OCI-LY3 (cell line): ENCODE data around the gene MAPK14.

Experiments
- H2AFZ ChIP-seq: fragments of 200-600, 300-600 bp; shearing (Covaris generic); 2 replicates; pipeline ENCODE4 v1.6.0; 2014; ENCODE audit warnings: antibody characterized with exemption, low read depth, low read length
- H3K27ac ChIP-seq: fragments of 200-600, 300-600 bp; sonication (generic); 2 replicates; pipeline ENCODE4 v1.5.1; 2014; ENCODE audit warnings: mild to moderate bottlenecking, low read length, moderate library complexity, mixed read lengths
- H3K27me3 ChIP-seq: fragments of 200-600, 300-600 bp; sonication (generic); 2 replicates; pipeline ENCODE4 v1.6.1; 2014; ENCODE audit warnings: low read depth, low read length, mixed read lengths
- H3K36me3 ChIP-seq: fragments of 200-600, 300-600 bp; sonication (generic); replicated peaks from 2 replicates; pipeline ENCODE3; 2014; ENCODE audit warnings: low read depth, low read length, mixed read lengths
- H3K4me1 ChIP-seq: fragments of 300-600, 200-600 bp; sonication (generic); 2 replicates; pipeline ENCODE4 v1.6.1; 2014; ENCODE audit warnings: low read length, mixed read lengths
- H3K4me2 ChIP-seq: fragments of 200-600, 300-600 bp; sonication (generic); 2 replicates; pipeline ENCODE4 v1.6.1; 2014; ENCODE audit warnings: low read length, mixed read lengths
- H3K4me3 ChIP-seq: fragments of 300-600, 200-600 bp; sonication (generic); 2 replicates; pipeline ENCODE4 v1.5.1; 2014; ENCODE audit warnings: antibody characterized with exemption, mild to moderate bottlenecking, low read length, moderate library complexity
- H3K79me2 ChIP-seq: fragments of 300-600, 200-600 bp; shearing (Covaris generic); 2 replicates; pipeline ENCODE4 v1.6.1; 2014; ENCODE audit warnings: mild to moderate bottlenecking, low read length, mixed read lengths
- H3K9ac ChIP-seq: fragments of 300-600, 200-600 bp; shearing (Covaris generic); 2 replicates; pipeline ENCODE4 v1.6.0; 2014; ENCODE audit warnings: mild to moderate bottlenecking, low read length, moderate library complexity
- H3K9me3 ChIP-seq: fragments of 200-600, 300-600 bp; shearing (Covaris generic); 2 replicates; pipeline ENCODE4 v1.6.1; 2014; ENCODE audit warnings: low read length, mixed read lengths; ENCODE audit not compliant: insufficient read depth
- H4K20me1 ChIP-seq: fragments of 200-600, 300-600 bp; sonication (generic); 2 replicates; pipeline ENCODE4 v1.6.1; 2016; ENCODE audit warnings: low read length, mixed read lengths; ENCODE audit not compliant: insufficient read depth
- CTCF ChIP-seq: fragments of 200-600, 300-600 bp; sonication (generic); IDR thresholded peaks from 2 replicates; pipeline ENCODE4 v1.5.1; 2014; ENCODE audit warnings: antibody characterized with exemption, low read length, low read depth
- EZH2phosphoT487 ChIP-seq: fragments of 200-600 bp; shearing (Covaris generic); IDR thresholded peaks from 2 replicates; pipeline ENCODE4 v1.6.1; 2018; ENCODE audit warnings: antibody characterized with exemption, mixed run types, low read depth

Gene MAPK14

GRCh38 chr6:36025932-36026327 is 1.7 kb upstream of the MAPK14 start:
- peaks cover 12% of the 10 kb centered on the region for H4K20me1 ChIP-seq
- H2AFZ ChIP-seq: no peak overlapping the region
- H3K36me3 ChIP-seq: no peaks in the 10 kb centered on the region
- H3K9ac ChIP-seq: no peak overlapping the region
- H3K4me1 ChIP-seq: peaks cover 8% of the 10 kb centered on the region
- H3K27me3 ChIP-seq: no peaks in the 10 kb centered on the region
- no peak overlapping the region for H3K4me2 ChIP-seq
- H3K27ac ChIP-seq: no peak overlapping the region
- no peak overlapping the region for H3K4me3 ChIP-seq
- H3K79me2 ChIP-seq: peaks cover 34% of the 10 kb centered on the region
- H3K9me3 ChIP-seq: no peaks in the 10 kb centered on the region
- no peak for TF ChIP-seq EZH2phosphoT487
- TF ChIP-seq CTCF: no peak

GRCh38 chr6:36028088-36028876 is 674 bp downstream of the MAPK14 start:
- Histone ChIP-seq H4K20me1 (peaks cover 22% of the 10 kb centered on the region), H3K4me1 (peaks cover 8% of the 10 kb centered on the region), H3K4me2 (peak overlapping the region; percentile 78), H3K4me3 (peak overlapping the region; percentile 88), H3K36me3 (no peaks in the 10 kb centered on the region), H3K79me2 (peaks cover 57% of the 10 kb centered on the region), H3K9me3 (no peaks in the 10 kb centered on the region), H3K9ac (peak overlapping the region; percentile 82), H2AFZ (peak overlapping the region; percentile 66), H3K27ac (peak overlapping the region; percentile 33), H3K27me3 (no peaks in the 10 kb centered on the region)
- TF ChIP-seq CTCF: no peak
- TF ChIP-seq EZH2phosphoT487: no peak

- no peaks in the 10 kb centered on the region for H3K36me3 ChIP-seq
- peaks cover 28% of the 10 kb centered on the region for H4K20me1 ChIP-seq
- H3K27me3 ChIP-seq: no peaks in the 10 kb centered on the region
- H3K79me2 ChIP-seq: peaks cover 63% of the 10 kb centered on the region
- no peaks in the 10 kb centered on the region for H3K9me3 ChIP-seq
- H3K4me3 ChIP-seq: peak overlapping the region; percentile 88
- TF ChIP-seq CTCF: no peak
- TF ChIP-seq EZH2phosphoT487: no peak
- H3K4me1 ChIP-seq: peaks cover 8% of the 10 kb centered on the region
- peak overlapping the region; percentile 82 for H3K9ac ChIP-seq
- peak overlapping the region; percentile 78 for H3K4me2 ChIP-seq
- H3K27ac ChIP-seq: 0 out of 2 replicates have a peak overlapping the region, but pooled peaks have one; percentile 33
- H2AFZ ChIP-seq: no peak overlapping the region
These were observed 1.3 kb downstream of the MAPK14 start for GRCh38 chr6:36028877-36029324.

- H2AFZ ChIP-seq: no peak overlapping the region
These were observed 1.9 kb downstream of the MAPK14 start for GRCh38 chr6:36029464-36029863.

More at GRCh38 chr6:36029464-36029863, 1.9 kb downstream of the MAPK14 start:
- Histone ChIP-seq H4K20me1 (peaks cover 33% of the 10 kb centered on the region), H3K4me2 (peak overlapping the region; percentile 78), H3K27ac (no peak overlapping the region), H3K9me3 (no peaks in the 10 kb centered on the region), H3K27me3 (no peaks in the 10 kb centered on the region), H3K36me3 (no peaks in the 10 kb centered on the region), H3K9ac (peak overlapping the region; percentile 82), H3K4me1 (peaks cover 8% of the 10 kb centered on the region), H3K4me3 (peak overlapping the region; percentile 88), H3K79me2 (peaks cover 69% of the 10 kb centered on the region)
- TF ChIP-seq EZH2phosphoT487 (no peak), CTCF (no peak)
